Loucy (cell line): ENCODE measurements around the gene SIPA1L2.

Experiments used
- H2AFZ ChIP-seq: fragments of 200-600 bp; sonication (generic); 2 replicates; pipeline ENCODE4 v1.6.0; 2016; ENCODE audit warnings: antibody characterized with exemption, mild to moderate bottlenecking, low read length, moderate library complexity
- H3F3A ChIP-seq: fragments of 200-600 bp; 2 replicates; pipeline ENCODE4 v1.6.0; 2016; ENCODE audit warnings: antibody characterized with exemption, low read depth, mild to moderate bottlenecking
- H3K27me3 ChIP-seq: fragments of 200-600 bp; sonication (generic); 2 replicates; pipeline ENCODE4 v1.6.1; 2014; ENCODE audit warnings: low read length, mild to moderate bottlenecking; ENCODE audit not compliant: insufficient read depth, poor library complexity, severe bottlenecking
- H3K36me3 ChIP-seq: fragments of 200-600 bp; sonication (generic); 2 replicates; pipeline ENCODE4 v1.6.1; 2016; ENCODE audit warnings: low read length; ENCODE audit not compliant: insufficient read depth
- H3K4me1 ChIP-seq: fragments of 200-600 bp; sonication (generic); 2 replicates; pipeline ENCODE4 v1.5.1; 2014; ENCODE audit warnings: low read length, mild to moderate bottlenecking; ENCODE audit not compliant: insufficient read depth, poor library complexity, severe bottlenecking
- H3K4me2 ChIP-seq: fragments of 200-600 bp; sonication (generic); 2 replicates; pipeline ENCODE4 v1.6.0; 2014; ENCODE audit warnings: antibody characterized with exemption, low read length, low read depth, mild to moderate bottlenecking; ENCODE audit not compliant: poor library complexity, severe bottlenecking
- H3K4me3 ChIP-seq: fragments of 200-600 bp; sonication (generic); 2 replicates; pipeline ENCODE4 v1.5.1; 2014; ENCODE audit warnings: low read length, mild to moderate bottlenecking, mixed read lengths; ENCODE audit not compliant: poor library complexity, severe bottlenecking
- H3K79me2 ChIP-seq: fragments of 200-600 bp; sonication (generic); 2 replicates; pipeline ENCODE4 v1.6.1; 2014; ENCODE audit warnings: low read length; ENCODE audit not compliant: insufficient read depth
- H3K9ac ChIP-seq: fragments of 200-600 bp; sonication (generic); 2 replicates; pipeline ENCODE4 v1.6.0; 2014; ENCODE audit warnings: mild to moderate bottlenecking, low read depth, low read length, moderate library complexity; ENCODE audit not compliant: poor library complexity, severe bottlenecking
- H3K9me2 ChIP-seq: fragments of 200-600 bp; sonication (generic); replicated peaks from 2 replicates; pipeline ENCODE4 v1.6.1; 2016; ENCODE audit warnings: low read depth, low read length, mixed read lengths
- H3K9me3 ChIP-seq: fragments of 200-600 bp; sonication (generic); 2 replicates; pipeline ENCODE4 v1.6.1; 2014; ENCODE audit warnings: mild to moderate bottlenecking, antibody characterized with exemption, low read length, low read depth; ENCODE audit not compliant: insufficient read depth
- H4K20me1 ChIP-seq: fragments of 200-600 bp; sonication (generic); 2 replicates; pipeline ENCODE4 v1.6.0; 2014; ENCODE audit warnings: antibody characterized with exemption, low read length, mild to moderate bottlenecking; ENCODE audit not compliant: insufficient read depth, poor library complexity, severe bottlenecking
- EZH2phosphoT487 ChIP-seq: fragments of 200-600 bp; IDR thresholded peaks from 2 replicates; pipeline ENCODE4 v1.6.1; 2018; ENCODE audit warnings: antibody characterized with exemption, mild to moderate bottlenecking, moderate library complexity, borderline replicate concordance
- TF ChIP-seq, protein P1 (sequence below): fragments of 200-600 bp; sonication (generic); conservative IDR thresholded peaks from 2 replicates; pipeline ENCODE4 v1.5.1; 2014; ENCODE audit warnings: mild to moderate bottlenecking, antibody characterized with exemption, low read length

SIPA1L2 gene

GRCh38 chr1:232610192-232610901, 19.6 kb downstream of the SIPA1L2 start:
- no peaks in the 10 kb centered on the region for H3F3A ChIP-seq
- no peak overlapping the region for H3K9ac ChIP-seq
- H3K27me3 ChIP-seq, result no peaks in the 10 kb centered on the region
- H4K20me1 ChIP-seq, result no peaks in the 10 kb centered on the region
- no peak overlapping the region for H2AFZ ChIP-seq
- no peaks in the 10 kb centered on the region for H3K9me2 ChIP-seq
- no peaks in the 10 kb centered on the region for H3K9me3 ChIP-seq
- peaks cover 71% of the 10 kb centered on the region for H3K79me2 ChIP-seq
- no peak overlapping the region for H3K4me2 ChIP-seq
- H3K4me3 ChIP-seq, result no peak overlapping the region
- TF ChIP-seq, protein P1, sequence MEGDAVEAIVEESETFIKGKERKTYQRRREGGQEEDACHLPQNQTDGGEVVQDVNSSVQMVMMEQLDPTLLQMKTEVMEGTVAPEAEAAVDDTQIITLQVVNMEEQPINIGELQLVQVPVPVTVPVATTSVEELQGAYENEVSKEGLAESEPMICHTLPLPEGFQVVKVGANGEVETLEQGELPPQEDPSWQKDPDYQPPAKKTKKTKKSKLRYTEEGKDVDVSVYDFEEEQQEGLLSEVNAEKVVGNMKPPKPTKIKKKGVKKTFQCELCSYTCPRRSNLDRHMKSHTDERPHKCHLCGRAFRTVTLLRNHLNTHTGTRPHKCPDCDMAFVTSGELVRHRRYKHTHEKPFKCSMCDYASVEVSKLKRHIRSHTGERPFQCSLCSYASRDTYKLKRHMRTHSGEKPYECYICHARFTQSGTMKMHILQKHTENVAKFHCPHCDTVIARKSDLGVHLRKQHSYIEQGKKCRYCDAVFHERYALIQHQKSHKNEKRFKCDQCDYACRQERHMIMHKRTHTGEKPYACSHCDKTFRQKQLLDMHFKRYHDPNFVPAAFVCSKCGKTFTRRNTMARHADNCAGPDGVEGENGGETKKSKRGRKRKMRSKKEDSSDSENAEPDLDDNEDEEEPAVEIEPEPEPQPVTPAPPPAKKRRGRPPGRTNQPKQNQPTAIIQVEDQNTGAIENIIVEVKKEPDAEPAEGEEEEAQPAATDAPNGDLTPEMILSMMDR, result no peak
- no peak for TF ChIP-seq EZH2phosphoT487
- H3K4me1 ChIP-seq, result peaks cover 24% of the 10 kb centered on the region
- no peaks in the 10 kb centered on the region for H3K36me3 ChIP-seq

GRCh38 chr1:232608427-232608826, 21.5 kb downstream of the SIPA1L2 start:
- peaks cover 70% of the 10 kb centered on the region for H3K79me2 ChIP-seq
- peak overlapping the region; percentile 26 for H3K4me2 ChIP-seq
- H3K4me1 ChIP-seq, result peaks cover 14% of the 10 kb centered on the region
- H3F3A ChIP-seq, result no peaks in the 10 kb centered on the region
- H3K9ac ChIP-seq, result no peak overlapping the region
- H3K36me3 ChIP-seq, result no peaks in the 10 kb centered on the region
- H3K9me3 ChIP-seq, result no peaks in the 10 kb centered on the region
- no peaks in the 10 kb centered on the region for H4K20me1 ChIP-seq
- H3K4me3 ChIP-seq, result no peak overlapping the region
- no peak for TF ChIP-seq EZH2phosphoT487
- TF ChIP-seq, protein P1, result no peak
- no peaks in the 10 kb centered on the region for H3K9me2 ChIP-seq
- H3K27me3 ChIP-seq, result no peaks in the 10 kb centered on the region
- no peak overlapping the region; the same call in 1 of the 2 replicates for H2AFZ ChIP-seq

DNA sequence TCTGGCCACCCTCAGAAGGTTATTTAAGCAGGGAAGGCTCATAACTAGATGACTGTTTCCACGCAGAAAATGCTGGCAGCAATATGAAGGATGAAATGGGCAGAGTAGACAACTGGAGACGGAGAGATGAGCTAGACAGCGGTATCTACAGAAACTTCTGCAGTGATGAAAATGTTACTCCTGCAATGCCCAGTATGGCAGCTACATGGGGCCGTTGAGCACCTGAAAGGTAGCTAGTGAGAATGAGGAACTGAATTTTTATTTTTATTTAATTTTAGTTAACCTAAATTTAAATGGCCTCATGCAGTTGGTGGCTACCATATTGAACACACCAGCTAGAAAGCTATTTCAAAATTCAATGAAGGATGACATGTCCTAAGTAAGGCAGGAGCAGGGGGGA, 27.3 kb downstream of the SIPA1L2 start:
- no peaks in the 10 kb centered on the region for H3K9me3 ChIP-seq
- no peak overlapping the region for H2AFZ ChIP-seq
- H3K9me2 ChIP-seq, result no peaks in the 10 kb centered on the region
- H3K4me2 ChIP-seq, result no peak overlapping the region
- no peaks in the 10 kb centered on the region for H3K36me3 ChIP-seq
- H3K4me3 ChIP-seq, result no peak overlapping the region
- no peaks in the 10 kb centered on the region; the same call in 1 of the 2 replicates for H3F3A ChIP-seq
- no peaks in the 10 kb centered on the region for H3K27me3 ChIP-seq
- no peak overlapping the region for H3K9ac ChIP-seq
- peaks cover 70% of the 10 kb centered on the region for H3K79me2 ChIP-seq
- no peaks in the 10 kb centered on the region for H4K20me1 ChIP-seq
- peaks cover 38% of the 10 kb centered on the region for H3K4me1 ChIP-seq
- no peak for TF ChIP-seq EZH2phosphoT487
- TF ChIP-seq, protein P1, result peak; percentile 57
